ENCODE data around the gene CHCHD6.

CHCHD6 gene

GRCh38 chr3:126758882-126759281, 54.8 kb downstream of the CHCHD6 start:
- Histone ChIP-seq H3K9me3 (ENCODE audit: insufficient read depth, low read length) (no peaks in the 10 kb centered on the region), H4K20me1 (ENCODE audit: insufficient read depth, low read length) (no peaks in the 10 kb centered on the region), H3K4me1 (ENCODE audit: low read length) (no peaks in the 10 kb centered on the region), H3K27ac (ENCODE audit: low read length) (no peak overlapping the region), H3K4me3 (ENCODE audit: low read length) (no peak overlapping the region), H2AFZ (ENCODE audit: low read depth, low read length) (no peak overlapping the region), H3K36me3 (replicated peaks; ENCODE audit: low read depth, low read length) (no peaks in the 10 kb centered on the region), H3K27me3 (ENCODE audit: low read depth, low read length) (no peaks in the 10 kb centered on the region), H3K4me2 (ENCODE audit: low read length) (no peak overlapping the region), H3K79me2 (ENCODE audit: low read length) (no peaks in the 10 kb centered on the region), H3K9ac (ENCODE audit: low read length) (no peak overlapping the region)
- no peak for TF ChIP-seq EZH2phosphoT487 (IDR thresholded peaks at IDR 0.05; ENCODE audit: low read depth)
- TF ChIP-seq, protein P1, sequence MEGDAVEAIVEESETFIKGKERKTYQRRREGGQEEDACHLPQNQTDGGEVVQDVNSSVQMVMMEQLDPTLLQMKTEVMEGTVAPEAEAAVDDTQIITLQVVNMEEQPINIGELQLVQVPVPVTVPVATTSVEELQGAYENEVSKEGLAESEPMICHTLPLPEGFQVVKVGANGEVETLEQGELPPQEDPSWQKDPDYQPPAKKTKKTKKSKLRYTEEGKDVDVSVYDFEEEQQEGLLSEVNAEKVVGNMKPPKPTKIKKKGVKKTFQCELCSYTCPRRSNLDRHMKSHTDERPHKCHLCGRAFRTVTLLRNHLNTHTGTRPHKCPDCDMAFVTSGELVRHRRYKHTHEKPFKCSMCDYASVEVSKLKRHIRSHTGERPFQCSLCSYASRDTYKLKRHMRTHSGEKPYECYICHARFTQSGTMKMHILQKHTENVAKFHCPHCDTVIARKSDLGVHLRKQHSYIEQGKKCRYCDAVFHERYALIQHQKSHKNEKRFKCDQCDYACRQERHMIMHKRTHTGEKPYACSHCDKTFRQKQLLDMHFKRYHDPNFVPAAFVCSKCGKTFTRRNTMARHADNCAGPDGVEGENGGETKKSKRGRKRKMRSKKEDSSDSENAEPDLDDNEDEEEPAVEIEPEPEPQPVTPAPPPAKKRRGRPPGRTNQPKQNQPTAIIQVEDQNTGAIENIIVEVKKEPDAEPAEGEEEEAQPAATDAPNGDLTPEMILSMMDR (IDR thresholded peaks at IDR 0.05; ENCODE audit: low read depth, low read length) = no peak

GRCh38 chr3:126760541-126760940, 56.5 kb downstream of the CHCHD6 start:
- TF ChIP-seq, protein P1 (IDR thresholded peaks at IDR 0.05; ENCODE audit: low read depth, low read length) = no peak
- TF ChIP-seq EZH2phosphoT487 (IDR thresholded peaks at IDR 0.05; ENCODE audit: low read depth) = no peak
- Histone ChIP-seq H3K4me3 (ENCODE audit: low read length) (no peak overlapping the region), H3K27me3 (ENCODE audit: low read depth, low read length) (no peaks in the 10 kb centered on the region), H3K27ac (ENCODE audit: low read length) (no peak overlapping the region), H3K4me2 (ENCODE audit: low read length) (no peak overlapping the region), H3K4me1 (ENCODE audit: low read length) (no peaks in the 10 kb centered on the region), H3K9me3 (ENCODE audit: insufficient read depth, low read length) (no peaks in the 10 kb centered on the region), H4K20me1 (ENCODE audit: insufficient read depth, low read length) (no peaks in the 10 kb centered on the region), H3K36me3 (replicated peaks; ENCODE audit: low read depth, low read length) (no peaks in the 10 kb centered on the region), H3K9ac (ENCODE audit: low read length) (no peak overlapping the region), H2AFZ (ENCODE audit: low read depth, low read length) (no peak overlapping the region), H3K79me2 (ENCODE audit: low read length) (no peaks in the 10 kb centered on the region)

- H4K20me1 ChIP-seq (ENCODE audit: insufficient read depth, low read length) = no peaks in the 10 kb centered on the region
- no peaks in the 10 kb centered on the region for H3K4me1 ChIP-seq (ENCODE audit: low read length)
- no peaks in the 10 kb centered on the region for H3K9me3 ChIP-seq (ENCODE audit: insufficient read depth, low read length)
- H3K4me2 ChIP-seq (ENCODE audit: low read length) = no peak overlapping the region
- H3K27ac ChIP-seq (ENCODE audit: low read length) = no peak overlapping the region
- H3K9ac ChIP-seq (ENCODE audit: low read length) = no peak overlapping the region
- TF ChIP-seq, protein P1 (IDR thresholded peaks at IDR 0.05; ENCODE audit: low read depth, low read length) = no peak
- no peak for TF ChIP-seq EZH2phosphoT487 (IDR thresholded peaks at IDR 0.05; ENCODE audit: low read depth)
- H3K79me2 ChIP-seq (ENCODE audit: low read length) = no peaks in the 10 kb centered on the region
- no peak overlapping the region for H2AFZ ChIP-seq (ENCODE audit: low read depth, low read length)
- H3K4me3 ChIP-seq (ENCODE audit: low read length) = no peak overlapping the region
- no peaks in the 10 kb centered on the region for H3K27me3 ChIP-seq (ENCODE audit: low read depth, low read length)
- H3K36me3 ChIP-seq (replicated peaks; ENCODE audit: low read depth, low read length) = no peaks in the 10 kb centered on the region
These were observed 59.0 kb downstream of the CHCHD6 start for GRCh38 chr3:126763035-126763434.

DNA sequence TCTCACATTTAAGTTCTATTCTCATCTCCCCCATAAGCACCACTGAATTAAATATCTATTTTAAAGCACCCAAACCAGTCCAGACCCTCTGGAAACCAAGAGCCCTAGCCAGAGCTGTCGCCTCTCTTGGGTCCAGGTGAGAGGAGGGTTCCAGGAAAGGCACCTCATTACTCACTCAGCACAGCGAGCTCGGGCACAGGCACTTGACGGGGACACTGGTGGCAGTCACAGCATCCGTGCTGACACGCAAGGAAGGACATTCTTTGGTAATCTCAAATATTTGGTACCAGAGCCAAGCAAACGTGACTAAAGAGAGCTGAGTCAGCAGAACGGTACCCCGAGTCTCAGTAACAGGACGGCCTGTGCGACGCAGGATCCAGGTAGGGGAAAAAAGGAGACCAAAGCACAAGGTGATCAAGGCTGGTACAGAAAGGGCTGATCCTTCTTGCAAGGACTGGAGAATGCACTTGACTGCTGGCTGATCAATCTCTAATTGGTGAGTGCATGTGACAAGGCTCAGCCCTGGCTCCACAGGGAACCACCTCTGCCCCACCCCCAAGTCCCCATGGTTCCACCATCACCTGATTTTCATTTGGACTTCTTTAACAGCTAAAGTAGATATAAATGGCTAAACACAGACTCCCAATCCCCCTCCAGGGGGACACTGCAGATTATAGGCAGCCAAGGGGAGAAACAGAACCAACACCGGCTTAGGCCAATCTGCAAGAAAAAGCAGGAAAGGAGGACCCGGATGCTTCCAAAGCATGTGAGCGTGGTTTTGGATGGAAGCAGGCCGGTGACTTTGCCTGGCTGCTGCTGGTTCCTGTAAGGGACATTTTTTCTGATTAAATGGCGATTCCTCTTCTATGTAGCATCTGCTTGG, 61.4 kb downstream of the CHCHD6 start:
- Histone ChIP-seq H3K36me3 (replicated peaks; ENCODE audit: low read depth, low read length) (no peaks in the 10 kb centered on the region), H3K4me3 (ENCODE audit: low read length) (no peak overlapping the region), H3K4me2 (ENCODE audit: low read length) (no peak overlapping the region), H3K9me3 (ENCODE audit: insufficient read depth, low read length) (no peaks in the 10 kb centered on the region), H3K27me3 (ENCODE audit: low read depth, low read length) (no peaks in the 10 kb centered on the region), H3K79me2 (ENCODE audit: low read length) (no peaks in the 10 kb centered on the region), H3K4me1 (ENCODE audit: low read length) (no peaks in the 10 kb centered on the region), H4K20me1 (ENCODE audit: insufficient read depth, low read length) (no peaks in the 10 kb centered on the region), H3K9ac (ENCODE audit: low read length) (no peak overlapping the region), H2AFZ (ENCODE audit: low read depth, low read length) (no peak overlapping the region), H3K27ac (ENCODE audit: low read length) (no peak overlapping the region)
- TF ChIP-seq, protein P1 (IDR thresholded peaks at IDR 0.05; ENCODE audit: low read depth, low read length) = no peak
- no peak for TF ChIP-seq EZH2phosphoT487 (IDR thresholded peaks at IDR 0.05; ENCODE audit: low read depth)
